Medulla oblongata (tissue), 1 donor: ENCODE data around the gene SHTN1.

Experiments
- DNase-seq: peaks from one replicate; pipeline ENCODE4 v3.0.0-alpha.2; 2015; ENCODE audit errors: extremely low spot score

SHTN1 gene

DNA sequence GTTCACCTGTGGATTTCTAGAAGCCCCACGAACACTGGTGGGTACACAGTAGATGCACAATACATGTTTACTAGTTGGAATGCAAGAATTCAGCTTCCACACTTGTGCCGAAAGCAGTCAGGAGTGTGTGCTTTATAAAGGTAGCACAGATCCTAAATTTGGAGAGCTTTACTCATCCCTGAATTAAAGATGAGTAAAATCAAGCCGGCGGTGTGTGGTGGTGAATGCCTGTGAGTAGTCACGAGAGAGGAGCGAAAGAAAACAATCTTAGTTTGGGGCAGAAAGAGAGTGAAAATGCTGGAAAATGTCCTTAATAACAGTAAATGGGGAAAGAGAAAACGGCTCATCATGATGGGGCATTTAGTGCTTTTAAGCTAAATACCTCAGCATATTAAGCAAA lies 169.3 kb downstream of the SHTN1 start:
- no peak for DNase-seq

DNA sequence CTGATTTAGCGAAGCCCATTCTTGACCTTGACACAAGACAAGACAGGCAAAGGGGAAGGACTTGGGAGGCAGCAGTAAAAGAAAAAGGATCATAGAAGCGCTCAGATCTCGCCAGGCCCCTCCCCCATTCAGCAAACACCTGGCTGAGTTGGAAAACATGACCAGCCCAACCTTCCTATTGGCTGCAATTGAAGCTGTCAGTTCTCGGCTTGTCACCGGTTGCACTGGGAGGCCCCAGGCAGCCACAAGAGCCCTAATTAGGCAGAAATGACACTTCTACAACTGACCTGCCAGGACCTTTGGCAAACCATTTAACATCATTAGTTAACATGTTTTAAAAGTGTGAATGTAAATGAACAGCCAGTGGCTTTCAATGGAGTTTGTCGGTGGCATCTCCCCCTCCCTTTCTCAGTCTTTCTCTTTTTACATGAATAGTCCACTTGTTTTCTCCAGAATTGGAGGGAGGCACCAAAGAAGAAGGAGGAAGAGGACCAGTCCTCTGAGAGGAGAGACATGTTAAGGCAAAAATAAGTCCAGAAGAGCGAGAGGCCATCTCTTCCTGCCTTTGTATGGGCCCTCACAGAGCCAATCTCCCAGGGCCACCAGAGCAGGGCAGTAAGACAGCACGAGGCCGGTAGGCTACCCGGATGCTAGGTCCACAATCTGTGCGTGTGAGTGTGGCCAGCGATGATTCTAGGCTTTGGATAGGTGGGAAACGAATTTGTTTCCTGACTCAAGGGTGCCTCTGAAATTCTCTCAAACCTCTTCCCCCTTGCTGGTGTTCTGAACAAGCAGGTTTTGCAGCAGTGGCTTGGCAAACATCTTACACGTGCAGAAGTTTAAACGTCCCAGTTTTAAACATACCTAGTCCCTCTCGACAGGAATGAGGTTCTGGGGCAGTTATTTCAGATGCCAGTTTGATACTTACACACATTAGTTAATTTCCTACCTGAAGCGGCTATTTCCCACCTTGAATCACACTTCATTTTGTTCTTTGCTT lies 170.7 kb downstream of the SHTN1 start:
- peak; percentile 45 for DNase-seq

- DNase-seq = no peak
Measured at GRCh38 chr10:116831790-116832189, 173.2 kb downstream of the SHTN1 start.
